ENCODE measurements around the gene ZNF516.

ZNF516 gene

GRCh38 chr18:76441002-76441667, 53.9 kb downstream of the ZNF516 start:
- DNase-seq, result no peak

- no peak for DNase-seq
Measured at GRCh38 chr18:76437910-76438309, 57.1 kb downstream of the ZNF516 start.

GRCh38 chr18:76437011-76437410, 58.0 kb downstream of the ZNF516 start:
- DNase-seq, result no peak

GRCh38 chr18:76436342-76436741, 58.7 kb downstream of the ZNF516 start:
- no peak for DNase-seq

- DNase-seq, result no peak
Measured at GRCh38 chr18:76435316-76435989, 59.6 kb downstream of the ZNF516 start.

GRCh38 chr18:76434452-76434851, 60.6 kb downstream of the ZNF516 start:
- no peak for DNase-seq

- no peak for DNase-seq
Measured at GRCh38 chr18:76433788-76434187, 61.3 kb downstream of the ZNF516 start.

GRCh38 chr18:76432970-76433767, 61.9 kb downstream of the ZNF516 start:
- DNase-seq, result no peak

- DNase-seq, result no peak
Measured at GRCh38 chr18:76432274-76432755, 62.7 kb downstream of the ZNF516 start.

GRCh38 chr18:76431437-76432273, 63.4 kb downstream of the ZNF516 start:
- no peak for DNase-seq

GRCh38 chr18:76430636-76431035, 64.4 kb downstream of the ZNF516 start:
- no peak for DNase-seq

GRCh38 chr18:76429262-76430126, 65.5 kb downstream of the ZNF516 start:
- DNase-seq, result no peak

- no peak for DNase-seq
Measured at GRCh38 chr18:76428396-76429261, 66.4 kb downstream of the ZNF516 start.

- DNase-seq, result no peak
Measured at GRCh38 chr18:76426737-76427305, 68.2 kb downstream of the ZNF516 start.

GRCh38 chr18:76425146-76426131, 69.6 kb downstream of the ZNF516 start:
- no peak for DNase-seq

GRCh38 chr18:76422838-76423237, 72.2 kb downstream of the ZNF516 start:
- no peak for DNase-seq

- no peak for DNase-seq
Measured at GRCh38 chr18:76422121-76422520, 72.9 kb downstream of the ZNF516 start.

GRCh38 chr18:76421685-76422078, 73.4 kb downstream of the ZNF516 start:
- DNase-seq, result no peak

All from CD4-positive, alpha-beta T cell treated with Interleukin-17A for 4 hours (primary cell).